ENCODE results near the gene PADI2.

- TF ChIP-seq ZBTB1 (CRISPR knock-in tag; IDR thresholded peaks at IDR 0.05; ENCODE audit: borderline replicate concordance, low read depth) (no peak), ZNF644 (tag; IDR thresholded peaks at IDR 0.05; ENCODE audit: low read depth) (no peak), RBBP5 (IDR thresholded peaks at IDR 0.05; ENCODE audit: borderline replicate concordance, insufficient read depth, low read length, poor library complexity, severe bottlenecking) (no peak), HCFC1 (IDR thresholded peaks at IDR 0.05; ENCODE audit: low read depth, low read length) (no peak), ZBTB40 (IDR thresholded peaks at IDR 0.05) (no peak), ZBTB40 (CRISPR knock-in tag; IDR thresholded peaks at IDR 0.05) (no peak), NFATC3 (IDR thresholded peaks at IDR 0.05) (no peak), POLR2AphosphoS5 (IDR thresholded peaks at IDR 0.05; ENCODE audit: control insufficient read depth, insufficient read depth, low read depth, low read length) (no peak), RAD21 (CRISPR knock-in tag; conservative IDR thresholded peaks at IDR 0.05 in 1 of 2, IDR thresholded peaks at IDR 0.05 in 1 of 2) (no peak)
Observed at GRCh38 chr1:17067465-17068240, 51.6 kb downstream of the PADI2 start.
